Fibroblast of villous mesenchyme (primary cell): ENCODE results near the gene PXDN. TPM values are rescaled to one million over a fixed set of nuclear protein-coding genes. Genes with fewer than 3 reads are reported as not detected.

Source experiments
- DNase-seq: peaks from one replicate; pipeline ENCODE4 v3.0.0-alpha.2; 2010; ENCODE audit warnings: low read depth
- H3K4me3 ChIP-seq: 2 replicates; pipeline ENCODE4 v1.5.1; 2011; ENCODE audit warnings: low read depth, mild to moderate bottlenecking, low read length
- CTCF ChIP-seq: IDR thresholded peaks from 2 replicates; pipeline ENCODE4 v1.5.1; 2012; ENCODE audit warnings: low read depth, mild to moderate bottlenecking, low read length; ENCODE audit not compliant: insufficient read depth
- total RNA-seq: library from RNA; depleted of rRNA; stranded (reverse); fragments of >200 nt; gene quantifications from 2 replicates; pipeline ENCODE4 v1.2.3, GENCODE V29; 2012

PXDN gene
- total RNA-seq, 1 donor = 296 TPM

- no peak overlapping the region for H3K4me3 ChIP-seq
- no peak for DNase-seq
- TF ChIP-seq CTCF = no peak
Measured at GRCh38 chr2:1590596-1591460, 153.5 kb downstream of the PXDN start.

GRCh38 chr2:1588978-1589621 lies 155.2 kb downstream of the PXDN start:
- peak; percentile 71 for DNase-seq
- peak; percentile 28 for TF ChIP-seq CTCF
- no peak overlapping the region for H3K4me3 ChIP-seq

- no peak overlapping the region for H3K4me3 ChIP-seq
Measured at GRCh38 chr2:1588051-1588977, 156.0 kb downstream of the PXDN start.

GRCh38 chr2:1586923-1587840 lies 157.1 kb downstream of the PXDN start:
- TF ChIP-seq CTCF = no peak
- H3K4me3 ChIP-seq = no peak overlapping the region
- no peak for DNase-seq

More at GRCh38 chr2:1588051-1588977, 156.0 kb downstream of the PXDN start:
- TF ChIP-seq CTCF = no peak
- no peak for DNase-seq

- DNase-seq = no peak
- H3K4me3 ChIP-seq = no peak overlapping the region
- TF ChIP-seq CTCF = no peak
Measured at GRCh38 chr2:1586251-1586922, 157.9 kb downstream of the PXDN start.
